ENCODE measurements around the gene OR14J1.

OR14J1 gene

GRCh38 chr6:29355603-29356002 lies 54.1 kb downstream of the OR14J1 start:
- H3K9me3 Mint-ChIP-seq, result no peaks in the 10 kb centered on the region
- peaks cover 74% of the 10 kb centered on the region for H3K27me3 Mint-ChIP-seq
- no peak for DNase-seq
- H3K4me3 Mint-ChIP-seq, result no peak overlapping the region
- no peaks in the 10 kb centered on the region for H3K4me1 Mint-ChIP-seq (ENCODE audit: low read depth)
- no peaks in the 10 kb centered on the region for H3K36me3 Mint-ChIP-seq (ENCODE audit: low read depth)
- no peak overlapping the region for H3K27ac Mint-ChIP-seq
